GM23338 (cell line): Measurements from ENCODE around the gene FN3K.

Experiments used
- NANOG ChIP-seq: IDR thresholded peaks from 2 replicates; pipeline ENCODE4 v1.6.1; 2016; ENCODE audit warnings: antibody characterized with exemption, borderline replicate concordance
- TF ChIP-seq, protein P1 (sequence below), 2 experiments: fragments of 200-600 bp in 1 of 2; sonication (generic) in 1 of 2; conservative IDR thresholded peaks; 2 replicates each; pipeline versions ENCODE4 v1.5.1 to v1.6.1; 2016 to 2017; ENCODE audit warnings: antibody characterized with exemption in 2 of 2, low read depth in 2 of 2, mild to moderate bottlenecking in 2 of 2, moderate library complexity in 1 of 2

DNA sequence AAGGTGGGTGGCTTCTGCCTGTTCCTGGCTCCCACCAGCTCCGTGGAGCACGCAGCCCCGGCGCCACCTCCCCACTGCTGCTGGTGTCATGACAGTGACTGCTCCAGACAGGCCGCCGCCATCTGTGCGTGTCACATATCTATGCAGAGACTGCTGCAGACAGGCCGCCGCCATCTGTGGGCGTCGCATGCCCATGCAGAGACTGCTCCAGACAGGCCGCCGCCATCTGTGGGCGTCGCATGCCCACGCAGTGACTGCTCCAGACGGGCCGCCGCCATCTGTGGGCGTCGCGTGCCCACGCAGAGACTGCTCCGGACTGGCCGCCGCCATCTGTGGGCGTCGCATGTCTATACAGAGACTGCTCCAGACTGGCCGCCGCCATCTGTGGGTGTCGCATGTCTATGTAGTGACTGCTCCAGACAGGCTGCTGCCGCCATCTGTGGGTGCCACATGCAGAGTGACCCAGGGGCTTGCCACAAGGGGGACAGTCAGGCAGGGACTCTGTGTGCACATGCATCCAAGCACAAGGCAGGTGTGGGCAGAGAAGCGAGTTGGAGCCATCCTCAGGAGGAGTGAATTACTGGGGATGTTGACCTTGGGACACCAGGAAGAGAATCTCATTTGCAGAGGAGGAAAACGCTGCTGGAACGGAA, 22.2 kb upstream of the FN3K start:
- no peak for TF ChIP-seq NANOG
- TF ChIP-seq, protein P1, sequence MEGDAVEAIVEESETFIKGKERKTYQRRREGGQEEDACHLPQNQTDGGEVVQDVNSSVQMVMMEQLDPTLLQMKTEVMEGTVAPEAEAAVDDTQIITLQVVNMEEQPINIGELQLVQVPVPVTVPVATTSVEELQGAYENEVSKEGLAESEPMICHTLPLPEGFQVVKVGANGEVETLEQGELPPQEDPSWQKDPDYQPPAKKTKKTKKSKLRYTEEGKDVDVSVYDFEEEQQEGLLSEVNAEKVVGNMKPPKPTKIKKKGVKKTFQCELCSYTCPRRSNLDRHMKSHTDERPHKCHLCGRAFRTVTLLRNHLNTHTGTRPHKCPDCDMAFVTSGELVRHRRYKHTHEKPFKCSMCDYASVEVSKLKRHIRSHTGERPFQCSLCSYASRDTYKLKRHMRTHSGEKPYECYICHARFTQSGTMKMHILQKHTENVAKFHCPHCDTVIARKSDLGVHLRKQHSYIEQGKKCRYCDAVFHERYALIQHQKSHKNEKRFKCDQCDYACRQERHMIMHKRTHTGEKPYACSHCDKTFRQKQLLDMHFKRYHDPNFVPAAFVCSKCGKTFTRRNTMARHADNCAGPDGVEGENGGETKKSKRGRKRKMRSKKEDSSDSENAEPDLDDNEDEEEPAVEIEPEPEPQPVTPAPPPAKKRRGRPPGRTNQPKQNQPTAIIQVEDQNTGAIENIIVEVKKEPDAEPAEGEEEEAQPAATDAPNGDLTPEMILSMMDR (conservative IDR thresholded peaks at IDR 0.05; ENCODE audit: low read depth in 2 of 2): 0 out of 4 replicates have a peak, but pooled peaks of 1 of the 2 experiments have one; percentile 1
